Liver (tissue), 9 donors: ENCODE results near the gene KDM5A. TPM values are rescaled to one million over a fixed set of nuclear protein-coding genes. Genes with fewer than 3 reads are reported as not detected.

Experiments used
- DNase-seq: peaks from one replicate; pipeline ENCODE4 v3.0.0-alpha.2; 2017; ENCODE audit warnings: low spot score
- H3K27ac ChIP-seq, 2 donors: one replicate each; pipeline ENCODE4 v1.7.0; 2013; ENCODE audit warnings: inconsistent platforms in 2 of 2, low read length in 2 of 2, control low read depth in 1 of 2, low read depth in 1 of 2, mild to moderate bottlenecking in 1 of 2
- H3K27me3 ChIP-seq, 4 donors: one replicate each; pipeline versions ENCODE4 v1.6.1 to v1.7.0; 2013; ENCODE audit warnings: low read length in 3 of 4, inconsistent platforms in 1 of 4, mild to moderate bottlenecking in 1 of 4, moderate library complexity in 1 of 4; ENCODE audit not compliant: control insufficient read depth in 4 of 4, insufficient read depth in 4 of 4
- H3K36me3 ChIP-seq, 4 donors: one replicate each; pipeline versions ENCODE4 v1.6.1 to v1.7.0; 2013; ENCODE audit warnings: low read length in 3 of 4, mild to moderate bottlenecking in 3 of 4, low read depth in 1 of 4, moderate library complexity in 1 of 4; ENCODE audit not compliant: control insufficient read depth in 4 of 4, insufficient read depth in 3 of 4
- H3K4me1 ChIP-seq, 4 donors: one replicate each; pipeline versions ENCODE4 v1.6.1 to v1.7.0; 2013; ENCODE audit warnings: low read length in 3 of 4, mild to moderate bottlenecking in 3 of 4, moderate library complexity in 1 of 4; ENCODE audit not compliant: control insufficient read depth in 4 of 4, insufficient read depth in 4 of 4
- H3K4me3 ChIP-seq, 3 donors: one replicate each; pipeline versions ENCODE4 v1.6.1 to v1.7.0; 2013; ENCODE audit warnings: low read length in 3 of 3, control low read depth in 1 of 3, low read depth in 1 of 3, mild to moderate bottlenecking in 1 of 3
- H3K9ac ChIP-seq, 2 donors: one replicate each; pipeline ENCODE4 v1.7.0; 2013; ENCODE audit warnings: low read length in 2 of 2, mild to moderate bottlenecking in 2 of 2, moderate library complexity in 2 of 2, control low read depth in 1 of 2, low read depth in 1 of 2
- H3K9me3 ChIP-seq, 4 donors: one replicate each; pipeline versions ENCODE4 v1.6.1 to v1.7.0; 2013; ENCODE audit warnings: low read length in 3 of 4; ENCODE audit not compliant: control insufficient read depth in 4 of 4
- CTCF ChIP-seq: fragments of 150-350 bp; IDR thresholded peaks from 2 replicates; pipeline ENCODE4 v1.5.1; 2017; ENCODE audit warnings: improper control_type of control experiment, low read depth, low read length; ENCODE audit not compliant: missing input control
- EGR1 ChIP-seq, 2 donors: IDR thresholded peaks; 2 replicates each; pipeline ENCODE4 v1.6.1; 2016 to 2018; ENCODE audit warnings: antibody characterized with exemption in 2 of 2, low read depth in 2 of 2
- FOXA1 ChIP-seq: IDR thresholded peaks from 2 replicates; pipeline ENCODE4 v1.6.1; 2016; ENCODE audit warnings: antibody characterized with exemption
- FOXA2 ChIP-seq: IDR thresholded peaks from 2 replicates; pipeline ENCODE4 v1.6.1; 2016; ENCODE audit warnings: antibody characterized with exemption
- GABPA ChIP-seq, 2 donors: IDR thresholded peaks in 1 of 2; conservative IDR thresholded peaks in 1 of 2; 2 replicates each; pipeline ENCODE4 v1.6.1; 2016; ENCODE audit warnings: antibody characterized with exemption in 2 of 2, mild to moderate bottlenecking in 1 of 2, moderate library complexity in 1 of 2
- HNF4A ChIP-seq, 2 donors: conservative IDR thresholded peaks; 2 replicates each; pipeline ENCODE4 v1.6.1; 2016; ENCODE audit warnings: antibody characterized with exemption in 2 of 2, mild to moderate bottlenecking in 2 of 2
- HNF4G ChIP-seq: IDR thresholded peaks from 2 replicates; pipeline ENCODE4 v1.6.1; 2016; ENCODE audit warnings: antibody characterized with exemption
- NR2F2 ChIP-seq: IDR thresholded peaks from 2 replicates; pipeline ENCODE4 v1.6.1; 2016; ENCODE audit warnings: antibody characterized with exemption
- RXRA ChIP-seq, 2 donors: IDR thresholded peaks; 2 replicates each; pipeline ENCODE4 v1.6.1; 2017 to 2018; ENCODE audit warnings: antibody characterized with exemption in 2 of 2, mild to moderate bottlenecking in 1 of 2
- SP1 ChIP-seq: IDR thresholded peaks from 2 replicates; pipeline ENCODE4 v1.6.1; 2018; ENCODE audit warnings: antibody characterized with exemption, mild to moderate bottlenecking
- YY1 ChIP-seq: IDR thresholded peaks from 2 replicates; pipeline ENCODE4 v1.6.1; 2016; ENCODE audit warnings: antibody characterized with exemption, mild to moderate bottlenecking
- WGBS: extraction: QIAGEN DNeasy Blood & Tissue Kit; methylation state at CpG from one replicate; pipeline ENCODE4 v1.1.7; 2013; 5-methylcytosine and 5-hydroxymethylcytosine counted together
- polyA plus RNA-seq, 2 donors: library from polyadenylated mRNA; stranded (reverse) in 1 of 2; unstranded in 1 of 2; fragments of 200-250 nt in 1 of 2; fragments of >200 nt in 1 of 2; fragmentation: Nextera tagmentation in 1 of 2; extraction: Ambion mirVana in 1 of 2; gene quantifications; one replicate each; pipeline versions ENCODE4 v1.2.1 to v1.2.3, GENCODE V29; 2013 to 2015
- total RNA-seq, 2 donors: library from RNA; depleted of rRNA; stranded (reverse); fragments of >200 nt; gene quantifications; one replicate each; pipeline ENCODE4 v1.2.3, GENCODE V29; 2014
- TF ChIP-seq, protein P1 (sequence below): IDR thresholded peaks from 2 replicates; pipeline ENCODE4 v1.6.1; 2016; ENCODE audit warnings: antibody characterized with exemption, mild to moderate bottlenecking
- TF ChIP-seq, protein P2 (sequence below): IDR thresholded peaks from 2 replicates; pipeline ENCODE4 v1.6.1; 2016; ENCODE audit warnings: antibody characterized with exemption
- TF ChIP-seq, protein P3 (sequence below): IDR thresholded peaks from 2 replicates; pipeline ENCODE4 v1.6.1; 2016; ENCODE audit warnings: antibody characterized with exemption
- donor health status: healthy.
- donor health status: healthy.
- donor health status: healthy.
- donor health status: healthy.
- donor health status: healthy.

Gene KDM5A
- total and polyA plus RNA-seq, 4 donors, result 7.2 to 33.7 (median 23.6) TPM

DNA sequence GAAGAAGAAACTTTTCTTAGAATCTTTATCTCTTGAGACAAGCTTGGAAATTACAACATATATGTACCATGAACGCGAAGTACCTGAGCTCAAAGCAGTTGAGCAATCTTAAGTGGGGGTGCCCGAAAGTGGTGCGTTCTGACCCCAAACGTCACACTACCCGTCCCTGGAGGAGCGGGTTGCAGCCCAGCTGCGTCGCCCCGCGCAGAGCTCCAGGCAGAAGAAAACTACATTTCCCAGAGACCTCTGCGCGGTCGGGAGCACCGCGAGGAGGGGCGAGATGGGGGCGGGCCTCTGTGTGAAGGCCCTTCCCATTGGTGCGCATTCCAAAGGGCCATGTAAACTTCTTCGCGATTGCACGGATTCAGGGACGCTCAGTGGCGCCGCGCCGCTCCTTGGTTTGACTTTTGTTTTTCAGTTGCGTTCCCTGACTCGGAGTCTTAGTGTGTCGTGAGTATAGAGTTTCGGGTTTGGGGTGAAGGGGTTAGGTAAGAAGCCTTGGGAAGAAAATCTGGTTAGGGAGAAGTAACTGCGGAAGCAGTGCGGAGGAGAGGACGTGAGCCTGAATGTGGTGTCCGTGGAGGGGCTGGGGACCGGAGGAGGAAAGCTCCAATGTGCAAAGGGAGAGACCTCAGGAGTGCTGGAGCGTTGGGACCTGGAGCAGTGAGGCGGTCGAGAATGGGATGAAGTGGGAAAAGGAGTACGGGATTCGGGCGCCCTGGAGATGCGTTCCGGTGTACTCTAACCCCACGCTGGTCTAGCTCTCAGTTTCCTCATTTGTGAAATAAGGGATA, 12.3 kb upstream of the KDM5A start, which contains the start of gene CCDC77:
CCDC77 (plus strand) TSS at position 410 of the 794 bp plus-strand sequence. CDS start 7,740 bp downstream, outside the sequence.
- WGBS, result under 1% methylated on average over 45 of the region's 45 CpGs
- H3K4me1 ChIP-seq, result peaks cover 0 to 15% (median 11%) of the 10 kb centered on the region in 4 donors
- no peaks in the 10 kb centered on the region for H3K27me3 ChIP-seq
- H3K9me3 ChIP-seq, result no peaks in the 10 kb centered on the region
- no peaks in the 10 kb centered on the region for H3K36me3 ChIP-seq
- DNase-seq, result peak; percentile 96
- H3K9ac ChIP-seq, result peak within 1 kb of the TSS; percentile 61 to 86
- H3K4me3 ChIP-seq, result peak within 1 kb of the TSS; percentile 57 to 96 (median 86)
- no peak within 1 kb of the TSS for H3K27ac ChIP-seq
- TF ChIP-seq, protein P1, sequence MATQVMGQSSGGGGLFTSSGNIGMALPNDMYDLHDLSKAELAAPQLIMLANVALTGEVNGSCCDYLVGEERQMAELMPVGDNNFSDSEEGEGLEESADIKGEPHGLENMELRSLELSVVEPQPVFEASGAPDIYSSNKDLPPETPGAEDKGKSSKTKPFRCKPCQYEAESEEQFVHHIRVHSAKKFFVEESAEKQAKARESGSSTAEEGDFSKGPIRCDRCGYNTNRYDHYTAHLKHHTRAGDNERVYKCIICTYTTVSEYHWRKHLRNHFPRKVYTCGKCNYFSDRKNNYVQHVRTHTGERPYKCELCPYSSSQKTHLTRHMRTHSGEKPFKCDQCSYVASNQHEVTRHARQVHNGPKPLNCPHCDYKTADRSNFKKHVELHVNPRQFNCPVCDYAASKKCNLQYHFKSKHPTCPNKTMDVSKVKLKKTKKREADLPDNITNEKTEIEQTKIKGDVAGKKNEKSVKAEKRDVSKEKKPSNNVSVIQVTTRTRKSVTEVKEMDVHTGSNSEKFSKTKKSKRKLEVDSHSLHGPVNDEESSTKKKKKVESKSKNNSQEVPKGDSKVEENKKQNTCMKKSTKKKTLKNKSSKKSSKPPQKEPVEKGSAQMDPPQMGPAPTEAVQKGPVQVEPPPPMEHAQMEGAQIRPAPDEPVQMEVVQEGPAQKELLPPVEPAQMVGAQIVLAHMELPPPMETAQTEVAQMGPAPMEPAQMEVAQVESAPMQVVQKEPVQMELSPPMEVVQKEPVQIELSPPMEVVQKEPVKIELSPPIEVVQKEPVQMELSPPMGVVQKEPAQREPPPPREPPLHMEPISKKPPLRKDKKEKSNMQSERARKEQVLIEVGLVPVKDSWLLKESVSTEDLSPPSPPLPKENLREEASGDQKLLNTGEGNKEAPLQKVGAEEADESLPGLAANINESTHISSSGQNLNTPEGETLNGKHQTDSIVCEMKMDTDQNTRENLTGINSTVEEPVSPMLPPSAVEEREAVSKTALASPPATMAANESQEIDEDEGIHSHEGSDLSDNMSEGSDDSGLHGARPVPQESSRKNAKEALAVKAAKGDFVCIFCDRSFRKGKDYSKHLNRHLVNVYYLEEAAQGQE, result peak; percentile 28
- TF ChIP-seq FOXA1 (no peak), HNF4A (conservative IDR thresholded peaks at IDR 0.05) (no peak), CTCF (no peak), GABPA (IDR thresholded peaks at IDR 0.05 in 1 of 2, conservative IDR thresholded peaks at IDR 0.05 in 1 of 2) (peak in 1 of 2 donors; percentile 84), YY1 (peak; percentile 77), NR2F2 (peak; percentile 10), HNF4G (no peak), SP1 (peak; percentile 99), FOXA2 (no peak), RXRA (IDR thresholded peaks at IDR 0.05) (no peak)
- TF ChIP-seq, protein P2, sequence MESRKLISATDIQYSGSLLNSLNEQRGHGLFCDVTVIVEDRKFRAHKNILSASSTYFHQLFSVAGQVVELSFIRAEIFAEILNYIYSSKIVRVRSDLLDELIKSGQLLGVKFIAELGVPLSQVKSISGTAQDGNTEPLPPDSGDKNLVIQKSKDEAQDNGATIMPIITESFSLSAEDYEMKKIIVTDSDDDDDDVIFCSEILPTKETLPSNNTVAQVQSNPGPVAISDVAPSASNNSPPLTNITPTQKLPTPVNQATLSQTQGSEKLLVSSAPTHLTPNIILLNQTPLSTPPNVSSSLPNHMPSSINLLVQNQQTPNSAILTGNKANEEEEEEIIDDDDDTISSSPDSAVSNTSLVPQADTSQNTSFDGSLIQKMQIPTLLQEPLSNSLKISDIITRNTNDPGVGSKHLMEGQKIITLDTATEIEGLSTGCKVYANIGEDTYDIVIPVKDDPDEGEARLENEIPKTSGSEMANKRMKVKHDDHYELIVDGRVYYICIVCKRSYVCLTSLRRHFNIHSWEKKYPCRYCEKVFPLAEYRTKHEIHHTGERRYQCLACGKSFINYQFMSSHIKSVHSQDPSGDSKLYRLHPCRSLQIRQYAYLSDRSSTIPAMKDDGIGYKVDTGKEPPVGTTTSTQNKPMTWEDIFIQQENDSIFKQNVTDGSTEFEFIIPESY, result peak; percentile 98
- TF ChIP-seq, protein P3, sequence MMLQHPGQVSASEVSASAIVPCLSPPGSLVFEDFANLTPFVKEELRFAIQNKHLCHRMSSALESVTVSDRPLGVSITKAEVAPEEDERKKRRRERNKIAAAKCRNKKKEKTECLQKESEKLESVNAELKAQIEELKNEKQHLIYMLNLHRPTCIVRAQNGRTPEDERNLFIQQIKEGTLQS, result no peak

- Histone ChIP-seq H3K9ac (peak overlapping the region in 1 of 2 donors; percentile 50), H3K36me3 (no peaks in the 10 kb centered on the region), H3K27me3 (no peaks in the 10 kb centered on the region), H3K9me3 (no peaks in the 10 kb centered on the region), H3K27ac (no peak overlapping the region), H3K4me1 (peaks cover 0 to 15% (median 11%) of the 10 kb centered on the region in 4 donors), H3K4me3 (peak overlapping the region; percentile 46 to 96 (median 86))
- no peak for DNase-seq
- no peak for TF ChIP-seq NR2F2
- no peak for TF ChIP-seq EGR1 (IDR thresholded peaks at IDR 0.05; ENCODE audit: low read depth in 2 of 2)
- TF ChIP-seq, protein P3, result no peak
- TF ChIP-seq, protein P1, result no peak
- no peak for TF ChIP-seq GABPA (IDR thresholded peaks at IDR 0.05 in 1 of 2, conservative IDR thresholded peaks at IDR 0.05 in 1 of 2)
- no peak for TF ChIP-seq SP1
- 66% methylated on average over 8 of the region's 8 CpGs for WGBS
These were observed 11.7 kb upstream of the KDM5A start for GRCh38 chr12:400828-401227.
